Measurements from ENCODE around the gene RERE.

The RERE gene

GRCh38 chr1:8663090-8663802 lies 154.2 kb downstream of the RERE start:
- DNase-seq: no peak

DNA sequence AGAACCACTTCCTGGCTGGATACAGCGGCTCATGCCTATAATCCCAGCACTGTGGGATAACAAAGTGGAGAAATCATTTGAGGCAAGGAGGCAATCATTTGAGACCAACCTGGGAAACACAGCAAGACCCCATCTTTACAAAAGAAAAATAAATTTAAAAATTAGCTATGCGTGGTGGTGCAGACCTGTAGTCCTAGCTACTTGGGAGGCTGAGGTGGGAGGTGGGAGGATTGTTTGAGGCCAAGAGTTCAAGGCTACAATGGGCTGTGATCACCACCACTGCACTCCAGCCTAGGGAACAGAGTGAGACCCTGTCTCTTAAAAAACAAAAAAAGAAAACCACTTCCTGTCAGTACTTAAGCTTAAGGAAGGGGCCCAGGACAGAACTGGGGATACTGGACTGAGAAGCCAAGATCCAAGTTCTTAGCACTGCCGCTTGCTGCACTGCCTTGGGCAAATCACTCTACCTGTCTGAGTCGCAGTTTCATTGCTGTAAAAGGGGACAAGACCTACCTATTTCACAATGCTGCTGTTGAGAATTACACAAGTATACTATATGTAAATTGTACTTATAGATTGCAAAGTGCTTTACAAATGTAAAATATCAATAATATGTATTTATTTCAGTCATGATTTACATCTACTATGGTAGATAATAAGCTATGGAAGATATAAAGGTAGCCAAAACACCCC lies 154.9 kb downstream of the RERE start:
- DNase-seq: no peak

- DNase-seq: no peak
These were observed 156.0 kb downstream of the RERE start for GRCh38 chr1:8661185-8662110.

GRCh38 chr1:8660411-8660828 lies 157.0 kb downstream of the RERE start:
- DNase-seq: no peak

- DNase-seq: no peak
These were observed 157.8 kb downstream of the RERE start for GRCh38 chr1:8659593-8659992.

DNA sequence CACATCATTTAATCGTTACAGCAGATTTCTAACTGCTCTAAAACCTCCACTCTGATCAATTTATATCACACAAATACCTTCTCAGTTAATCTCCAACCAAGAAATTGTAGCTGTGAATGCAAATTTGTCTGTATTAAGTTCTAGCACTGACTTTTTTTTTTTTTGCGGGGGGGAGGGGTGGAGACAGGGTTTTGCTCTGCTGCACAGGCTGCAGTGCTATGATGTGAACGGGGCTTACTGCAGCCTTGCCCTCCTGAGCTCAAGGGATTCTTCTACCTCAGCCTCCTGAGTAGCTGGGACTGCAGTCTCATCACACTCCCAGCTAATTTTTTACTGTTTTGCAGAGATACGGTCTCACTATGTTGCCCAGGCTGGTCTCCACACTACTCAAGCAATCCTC lies 163.6 kb downstream of the RERE start:
- no peak for DNase-seq

- DNase-seq: no peak
These were observed 164.9 kb downstream of the RERE start for GRCh38 chr1:8652467-8653046.

- DNase-seq: no peak
These were observed 165.5 kb downstream of the RERE start for GRCh38 chr1:8651962-8652361.

DNA sequence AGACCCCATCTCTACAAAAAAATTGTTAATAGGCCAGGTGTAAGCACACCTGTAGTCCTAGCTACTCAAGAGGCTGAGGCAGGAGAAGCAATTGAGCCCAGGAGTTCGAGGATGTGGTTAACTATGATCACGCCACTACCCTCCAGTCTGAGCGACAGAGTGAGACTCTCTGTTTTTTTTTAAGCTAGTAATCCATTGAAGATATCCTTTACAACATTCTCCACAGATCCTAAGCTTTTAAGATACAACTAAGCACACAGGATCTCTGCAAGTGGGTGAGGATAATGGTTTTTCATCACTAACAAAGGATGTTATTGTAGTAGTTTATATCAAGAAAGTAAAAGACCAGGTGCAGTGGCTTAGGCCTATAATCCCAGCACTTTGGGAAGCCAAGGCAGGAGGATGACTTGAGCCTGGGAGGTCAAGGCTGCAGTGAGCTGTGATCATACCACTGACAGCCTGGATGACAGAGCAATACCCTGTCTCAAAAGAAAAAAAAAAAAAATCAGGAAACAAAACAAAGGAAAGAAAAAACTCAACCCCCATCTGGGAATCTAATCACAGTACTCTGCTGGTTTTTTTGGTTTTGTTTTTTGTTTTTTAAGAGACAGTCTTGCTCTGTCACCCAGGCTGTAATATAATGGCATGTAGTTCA lies 166.1 kb downstream of the RERE start:
- no peak for DNase-seq

GRCh38 chr1:8649875-8650274 lies 167.6 kb downstream of the RERE start:
- no peak for DNase-seq

DNA sequence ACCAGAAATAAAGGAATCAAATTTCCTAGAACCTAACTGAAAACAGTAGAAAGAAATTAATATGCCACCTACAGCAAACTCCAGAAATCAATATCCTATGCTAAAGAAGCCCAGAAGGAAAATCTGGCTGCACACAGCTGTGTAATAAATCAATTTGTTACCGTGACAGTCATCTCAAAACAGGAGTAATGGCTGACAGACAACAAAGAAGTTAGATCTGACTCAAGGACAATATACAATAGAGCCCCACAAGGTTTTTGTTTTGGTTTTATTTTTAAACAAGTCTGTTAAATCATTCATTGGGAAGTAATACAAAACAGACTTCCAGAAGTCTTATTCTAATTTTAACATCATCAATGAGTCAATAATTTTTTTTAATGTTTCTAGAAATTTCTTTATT lies 168.4 kb downstream of the RERE start:
- no peak for DNase-seq

GRCh38 chr1:8646996-8647395 lies 170.4 kb downstream of the RERE start:
- no peak for DNase-seq

DNA sequence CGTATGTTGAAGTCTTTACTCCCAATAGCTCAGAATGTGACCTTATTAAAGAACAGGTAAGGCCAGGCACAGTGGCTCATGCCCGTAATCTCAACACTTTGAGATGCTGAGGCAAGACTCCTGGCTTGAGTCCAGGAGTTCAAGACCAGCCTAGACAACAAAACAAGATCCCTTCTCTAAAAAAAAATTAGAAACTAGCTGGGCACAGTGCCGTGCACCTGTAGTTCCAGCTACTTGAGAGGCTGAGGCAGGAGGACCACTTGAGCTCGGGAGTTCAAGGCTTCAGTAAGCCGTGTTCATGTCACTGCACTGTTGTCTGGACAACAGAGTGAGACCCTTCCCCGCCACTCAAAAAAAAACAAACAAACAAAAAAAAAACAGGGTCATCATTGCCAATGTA lies 171.3 kb downstream of the RERE start:
- no peak for DNase-seq

DNA sequence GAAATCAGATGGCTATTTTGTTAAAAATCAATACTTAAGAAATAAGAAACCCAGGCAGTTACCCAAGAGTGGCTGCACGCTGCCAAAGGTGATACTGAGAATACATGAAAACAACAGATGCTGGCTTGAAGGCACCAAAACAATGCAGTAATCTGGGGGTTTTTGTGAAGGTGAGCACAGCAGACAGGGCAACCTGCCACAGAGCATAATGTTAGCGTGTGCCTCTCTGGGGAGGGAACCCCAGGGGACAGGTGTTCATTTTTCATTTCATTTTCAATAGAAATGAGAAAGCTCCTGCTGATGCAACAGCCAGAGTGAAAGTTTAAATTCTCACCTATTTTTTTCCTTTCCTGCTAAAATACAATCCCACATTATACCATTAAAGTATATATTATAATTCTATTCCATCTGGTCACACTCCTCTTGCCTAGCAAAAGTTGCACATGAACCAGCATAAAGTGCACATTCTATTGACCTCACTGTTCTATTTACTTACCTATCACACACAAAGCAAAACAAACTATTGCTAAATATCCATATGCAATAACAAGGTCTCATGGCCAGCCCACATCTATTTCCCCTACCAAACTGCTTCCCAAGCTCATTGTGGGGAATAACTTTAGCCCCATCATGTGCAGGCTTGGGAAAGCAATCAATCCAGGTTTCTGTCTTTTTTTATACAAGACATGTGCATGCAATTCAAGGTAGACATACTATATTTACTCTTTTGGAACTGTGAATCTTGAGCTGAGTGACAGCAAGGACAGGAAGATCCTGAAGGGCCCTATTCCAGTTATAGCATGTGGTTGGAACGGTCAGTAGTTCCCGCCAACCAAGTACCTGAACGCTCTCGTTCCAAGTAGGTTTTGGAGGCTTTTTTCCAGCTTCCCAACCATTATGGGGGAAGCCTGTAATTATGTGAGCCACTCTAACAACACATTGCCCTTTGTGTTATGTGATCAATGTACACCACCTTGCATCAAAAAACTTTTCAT lies 173.6 kb downstream of the RERE start:
- no peak for DNase-seq

DNA sequence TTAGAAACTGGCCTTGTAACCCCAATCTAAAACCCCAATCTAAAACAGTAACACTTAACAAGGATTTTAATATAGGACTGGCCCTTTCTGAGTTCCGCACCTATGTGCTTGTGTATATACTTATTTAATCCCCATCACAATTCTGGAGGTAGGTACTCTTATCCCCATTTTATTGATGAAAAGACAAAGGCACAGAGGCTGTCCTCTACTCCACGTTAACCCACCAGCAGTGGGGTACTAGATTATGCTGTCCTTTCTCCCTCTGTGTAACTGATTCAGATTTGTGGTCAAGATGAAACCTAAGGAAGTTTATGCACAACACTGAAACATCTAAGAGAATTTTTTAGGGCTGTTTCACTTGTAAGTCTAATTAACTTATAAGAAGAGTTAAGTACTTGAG lies 175.3 kb downstream of the RERE start:
- DNase-seq: no peak

DNA sequence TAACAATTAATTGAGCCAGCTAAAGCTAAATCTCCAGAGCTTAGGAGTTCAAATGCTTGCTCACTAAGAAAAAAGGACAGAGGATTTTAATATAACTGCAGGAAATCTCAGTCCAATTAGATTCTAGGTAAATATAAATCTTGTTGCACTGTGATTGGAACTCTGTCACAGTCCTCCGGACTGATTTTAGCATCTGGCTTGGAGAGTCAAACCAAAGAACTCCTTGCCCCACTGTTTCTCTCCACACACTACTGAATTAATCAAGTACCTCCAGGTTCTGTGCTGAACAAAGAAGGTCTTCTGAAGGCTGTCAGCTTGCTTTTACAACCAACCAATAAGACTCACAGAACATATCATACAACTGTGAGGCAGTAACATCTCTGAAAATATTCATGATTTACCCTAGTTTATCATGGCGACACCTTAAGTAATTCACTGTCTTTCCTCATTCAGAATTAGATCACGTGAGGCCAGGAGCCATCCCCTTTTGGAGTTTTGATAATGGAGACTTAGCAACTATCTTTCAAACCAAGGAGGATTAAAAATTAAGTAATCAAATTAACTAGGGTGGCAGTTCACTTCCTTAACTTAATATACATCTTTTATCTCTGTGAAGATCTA lies 176.0 kb downstream of the RERE start:
- no peak for DNase-seq

DNA sequence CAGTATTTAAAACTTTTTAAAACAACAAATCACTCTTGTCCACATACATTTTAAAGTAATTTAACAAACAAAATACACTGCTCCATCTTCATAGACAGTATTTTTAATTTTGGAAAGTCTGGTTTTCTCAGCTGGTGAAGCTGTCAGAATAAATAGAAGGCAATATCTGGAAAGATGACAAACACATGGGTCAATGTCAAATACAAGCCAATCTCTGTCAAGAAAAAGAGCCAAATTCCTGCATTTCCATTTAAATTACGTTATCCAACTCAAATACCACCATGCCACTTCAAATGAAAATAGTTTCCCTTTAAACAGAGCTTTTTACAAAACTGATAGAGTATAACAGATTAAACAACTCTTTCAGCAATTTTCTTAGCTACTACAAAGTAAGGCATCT lies 176.5 kb downstream of the RERE start:
- no peak for DNase-seq

GRCh38 chr1:8639148-8639547 lies 178.3 kb downstream of the RERE start:
- DNase-seq: no peak

- DNase-seq: no peak
These were observed 183.5 kb downstream of the RERE start for GRCh38 chr1:8633741-8634501.

DNA sequence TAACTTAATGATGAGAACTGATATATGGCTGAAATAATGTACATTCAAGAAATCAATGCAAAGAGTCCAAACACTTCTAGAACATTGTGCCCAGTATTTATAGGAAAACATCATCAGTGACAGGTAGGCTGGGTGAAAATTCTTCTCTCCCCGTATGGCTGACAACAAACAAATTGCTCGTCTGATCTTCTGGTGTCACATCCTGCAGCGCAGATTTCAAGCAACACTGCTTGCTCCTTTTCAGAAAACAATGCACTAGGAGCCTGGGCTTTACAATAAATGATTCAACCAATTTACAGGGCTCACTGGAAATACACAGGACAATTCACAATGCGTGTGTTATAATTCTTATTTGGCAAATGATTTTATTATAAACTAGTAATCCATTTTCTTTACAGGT lies 185.3 kb downstream of the RERE start:
- DNase-seq: no peak
